Subcutaneous adipose tissue (tissue), 4 donors: ENCODE results near the gene SMARCC1. TPM values are rescaled to one million over a fixed set of nuclear protein-coding genes. Genes with fewer than 3 reads are reported as not detected.

ENCODE experiments used
- total RNA-seq, 4 donors: library from RNA; depleted of rRNA; stranded (reverse); fragments of >200 nt; gene quantifications; one replicate each; pipeline ENCODE4 v1.1.0, GENCODE V29; 2016
- TF ChIP-seq, protein P1 (sequence below): fragments of 450-650 bp; IDR thresholded peaks from one replicate; pipeline ENCODE4 v1.5.1; 2016; ENCODE audit warnings: low read depth, mild to moderate bottlenecking, control low read depth, antibody characterized with exemption, moderate library complexity

SMARCC1 gene
- total RNA-seq, 4 donors from 2014 or later = 25.8 to 29.2 (median 26.1) TPM

DNA sequence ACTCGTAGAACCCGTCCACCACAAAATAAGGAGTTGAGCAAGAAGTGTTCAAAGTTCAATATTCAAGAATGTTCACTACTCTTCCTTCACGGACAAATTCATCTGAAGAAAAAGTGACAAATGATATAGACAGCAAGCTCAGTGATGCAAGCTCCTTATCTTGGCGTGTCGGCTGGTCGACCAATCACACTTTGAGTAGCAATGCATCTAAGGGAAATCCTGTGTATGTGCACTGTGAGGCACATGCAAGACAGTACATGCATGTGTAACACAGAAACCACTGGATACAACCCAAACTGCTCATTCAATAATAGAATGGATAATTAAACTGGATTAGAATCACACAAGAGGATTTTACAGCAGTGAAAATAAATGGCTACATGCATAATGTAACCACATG, 138.6 kb downstream of the SMARCC1 start:
- TF ChIP-seq, protein P1, sequence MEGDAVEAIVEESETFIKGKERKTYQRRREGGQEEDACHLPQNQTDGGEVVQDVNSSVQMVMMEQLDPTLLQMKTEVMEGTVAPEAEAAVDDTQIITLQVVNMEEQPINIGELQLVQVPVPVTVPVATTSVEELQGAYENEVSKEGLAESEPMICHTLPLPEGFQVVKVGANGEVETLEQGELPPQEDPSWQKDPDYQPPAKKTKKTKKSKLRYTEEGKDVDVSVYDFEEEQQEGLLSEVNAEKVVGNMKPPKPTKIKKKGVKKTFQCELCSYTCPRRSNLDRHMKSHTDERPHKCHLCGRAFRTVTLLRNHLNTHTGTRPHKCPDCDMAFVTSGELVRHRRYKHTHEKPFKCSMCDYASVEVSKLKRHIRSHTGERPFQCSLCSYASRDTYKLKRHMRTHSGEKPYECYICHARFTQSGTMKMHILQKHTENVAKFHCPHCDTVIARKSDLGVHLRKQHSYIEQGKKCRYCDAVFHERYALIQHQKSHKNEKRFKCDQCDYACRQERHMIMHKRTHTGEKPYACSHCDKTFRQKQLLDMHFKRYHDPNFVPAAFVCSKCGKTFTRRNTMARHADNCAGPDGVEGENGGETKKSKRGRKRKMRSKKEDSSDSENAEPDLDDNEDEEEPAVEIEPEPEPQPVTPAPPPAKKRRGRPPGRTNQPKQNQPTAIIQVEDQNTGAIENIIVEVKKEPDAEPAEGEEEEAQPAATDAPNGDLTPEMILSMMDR = no peak

DNA sequence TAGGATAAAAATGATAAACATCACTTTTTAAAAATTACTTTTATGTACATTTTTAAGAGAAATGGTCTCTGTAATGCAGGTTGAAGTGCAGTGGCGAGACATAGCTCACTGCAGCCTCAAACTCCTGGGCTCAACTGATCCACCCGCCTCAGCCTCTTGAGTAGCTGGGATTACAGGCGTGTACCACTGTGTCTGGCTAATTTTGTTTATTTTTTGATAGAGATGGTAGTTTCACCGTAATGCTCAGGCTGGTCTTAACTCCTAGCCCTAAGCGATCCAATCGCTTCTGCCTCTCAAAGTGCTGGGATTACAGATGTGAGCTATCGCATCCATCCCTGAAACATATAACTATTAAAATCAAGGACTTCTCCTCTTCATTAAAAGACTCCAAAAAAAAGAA, 140.0 kb downstream of the SMARCC1 start:
- TF ChIP-seq, protein P1 = no peak

DNA sequence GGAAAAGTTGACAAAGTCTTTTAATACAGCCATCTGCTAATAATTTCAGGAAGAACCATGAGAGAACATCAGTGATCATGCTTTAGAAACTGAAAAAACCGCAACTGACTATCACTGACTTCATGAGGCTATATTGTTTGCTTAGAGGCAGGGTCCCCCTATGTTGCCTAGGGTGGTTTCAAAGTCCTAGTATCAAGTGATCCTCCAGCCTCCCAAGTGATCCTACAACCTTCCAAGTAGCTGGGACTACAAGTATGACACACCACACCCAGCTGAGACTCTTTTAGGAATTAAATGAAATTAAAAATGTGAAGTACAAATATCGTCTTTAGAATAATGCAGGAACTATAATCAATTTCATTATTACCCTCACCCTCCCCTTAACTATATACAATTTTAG, 144.8 kb downstream of the SMARCC1 start:
- TF ChIP-seq, protein P1 = no peak

DNA sequence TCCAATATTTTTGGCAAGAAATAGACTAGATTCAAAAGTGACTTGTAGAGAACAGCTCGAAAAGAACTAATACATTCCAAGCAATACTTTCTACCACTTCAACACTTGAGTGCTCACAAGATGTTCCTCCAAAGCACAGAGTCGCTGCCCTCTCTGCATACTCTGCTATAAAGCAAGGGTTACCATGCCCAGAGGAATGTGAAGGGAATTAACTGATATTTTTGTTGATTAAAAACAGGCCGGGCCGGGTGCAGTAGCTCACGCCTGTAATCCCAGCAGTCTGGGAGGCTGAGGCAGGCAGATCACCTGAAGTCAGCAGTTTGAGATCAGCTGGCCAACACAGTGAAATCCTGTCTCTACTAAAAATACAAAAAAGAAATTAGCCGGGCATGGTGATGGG, 145.5 kb downstream of the SMARCC1 start:
- TF ChIP-seq, protein P1 = no peak

DNA sequence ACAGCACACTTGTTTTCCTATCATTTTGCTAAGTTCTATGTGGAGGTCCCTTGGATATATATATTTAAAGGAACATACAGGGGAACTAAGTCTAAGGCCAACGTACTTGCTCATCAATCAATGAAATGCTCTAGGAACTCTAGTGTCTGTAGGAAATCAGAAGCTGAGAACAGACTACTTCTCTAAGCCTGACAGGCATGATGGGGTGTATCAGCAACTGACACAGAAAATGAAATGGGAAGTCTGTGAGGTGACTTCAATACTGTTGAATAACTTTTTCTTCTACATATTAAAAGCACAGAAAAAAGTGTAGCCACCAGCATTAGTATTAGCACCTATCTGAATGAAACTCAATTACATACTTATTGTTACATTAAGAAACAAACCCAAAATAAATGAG, 146.2 kb downstream of the SMARCC1 start:
- TF ChIP-seq, protein P1 = no peak

DNA sequence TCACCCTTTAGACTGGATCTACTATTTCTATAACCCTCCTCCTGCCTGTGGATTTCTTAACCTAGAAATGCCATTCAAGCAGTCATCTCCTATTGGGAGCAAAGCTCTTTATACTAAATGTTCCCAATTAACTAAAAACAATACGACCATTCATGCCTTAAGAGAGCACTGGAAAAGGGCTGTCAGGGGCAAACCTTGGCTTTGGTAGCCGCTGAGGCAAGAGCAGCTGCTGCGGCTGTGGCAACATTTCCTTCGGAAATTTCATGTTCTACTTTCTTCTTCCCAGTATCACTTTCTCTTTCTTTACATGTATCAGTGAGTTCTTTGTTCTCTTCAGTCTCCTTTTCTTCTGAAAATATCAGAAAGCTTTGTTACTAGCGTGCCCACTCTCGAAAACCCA, 146.7 kb downstream of the SMARCC1 start:
- TF ChIP-seq, protein P1 = no peak

DNA sequence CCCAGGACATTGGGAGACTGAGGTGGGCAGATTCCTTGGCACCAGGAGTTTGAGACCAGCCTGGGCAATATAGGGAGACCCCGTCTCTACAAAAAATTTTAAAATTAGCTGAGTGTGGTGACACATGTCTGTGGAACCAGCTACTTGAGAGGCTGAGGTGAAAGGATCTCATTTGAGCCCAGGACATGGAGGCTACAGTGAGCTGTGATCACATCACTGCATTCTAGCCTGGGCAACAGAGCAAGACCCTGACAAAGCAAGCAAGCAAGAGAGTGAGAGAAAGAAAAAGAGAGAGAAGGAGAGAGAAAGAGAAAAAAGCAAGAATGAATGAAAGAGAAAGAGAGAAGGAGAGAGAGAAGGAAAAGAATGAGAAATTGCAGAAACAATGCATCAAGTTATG, 150.9 kb downstream of the SMARCC1 start:
- TF ChIP-seq, protein P1 = no peak
